NCI-H2107 treated with DMSO at 0.1 percent for 48 hours (cell line): Measurements from ENCODE around the gene NXT2.
A peak's percentile ranks its signal among the peaks of the same experiment; 100 is the strongest.
"Not testable (repeated sequence)": the region's sequence is repeated elsewhere in the genome, so short reads cannot be mapped to it uniquely, and the experiment has no call there.

Source experiments
- DNase-seq: peaks from one replicate; lab custom pipeline; 2025; ENCODE audit not compliant: unreplicated experiment; lab: John Stamatoyannopoulos, UW

Gene NXT2

DNA sequence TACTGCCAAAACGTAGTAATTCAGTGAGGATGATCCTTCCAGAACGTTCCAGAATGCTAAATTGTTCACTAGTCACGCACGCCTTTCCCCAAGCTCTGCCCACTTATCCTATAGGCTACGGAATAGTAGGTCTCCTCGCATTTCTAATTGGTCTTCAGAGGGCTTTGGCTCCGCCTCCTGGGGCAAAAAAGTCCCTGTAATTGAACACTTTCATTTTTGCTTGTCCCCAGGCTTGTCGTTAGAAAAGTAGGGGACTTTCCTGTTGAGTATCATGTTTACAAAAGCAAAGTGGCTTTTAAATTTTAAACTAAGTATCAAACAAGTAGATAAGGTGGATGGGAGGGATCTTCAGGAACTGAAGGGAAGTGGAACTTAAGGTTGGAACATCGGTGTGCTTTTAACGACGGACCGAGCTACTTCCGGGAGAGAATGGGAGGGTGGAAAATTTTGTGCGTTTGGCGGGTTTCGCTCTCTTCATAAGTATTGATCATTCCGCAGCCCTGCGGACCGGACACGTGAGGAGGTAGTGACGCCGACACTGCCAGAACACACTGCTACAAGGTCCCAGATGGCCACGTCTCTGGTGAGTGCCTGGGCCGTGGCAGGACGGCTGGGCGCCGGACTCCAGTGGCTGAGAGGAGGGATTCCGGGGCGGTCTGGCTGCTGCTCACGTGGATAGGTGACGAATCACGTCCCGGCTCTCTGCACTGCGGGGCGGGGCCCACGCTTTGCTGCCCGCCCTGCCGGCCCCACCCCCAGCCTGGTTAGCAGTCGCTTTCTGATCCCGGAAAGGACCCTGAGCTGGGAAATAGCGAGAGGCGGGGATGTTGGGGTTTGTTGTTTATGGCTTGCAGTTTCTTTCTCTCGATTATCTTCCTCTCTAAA lies at the start of gene NXT2:
Gene NXT2 (plus strand): TSS at position 406 of the 885 bp plus-strand sequence. CDS start 163 bp downstream, at position 569.
- peak; percentile 83 for DNase-seq

DNA sequence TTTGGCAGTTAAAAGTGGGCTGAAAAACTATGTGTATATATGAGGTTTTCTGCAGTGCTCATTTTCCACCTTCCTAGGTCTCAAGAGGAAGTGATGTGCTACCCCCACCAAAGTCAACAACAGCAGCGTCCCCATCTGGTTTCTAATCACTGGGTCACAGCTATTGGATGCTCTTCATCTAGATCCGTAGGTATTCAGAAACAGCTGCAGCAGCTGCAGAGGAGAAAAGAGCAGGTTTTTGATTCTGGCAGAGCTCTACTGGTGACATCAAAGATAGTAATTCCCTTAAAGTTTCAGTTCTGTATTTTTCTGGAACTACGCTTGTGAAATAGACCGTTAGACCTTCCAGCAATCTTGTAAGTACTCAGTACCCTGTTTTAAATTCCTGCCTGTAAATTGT lies 49.0 kb upstream of the NXT2 start:
- DNase-seq = no peak

DNA sequence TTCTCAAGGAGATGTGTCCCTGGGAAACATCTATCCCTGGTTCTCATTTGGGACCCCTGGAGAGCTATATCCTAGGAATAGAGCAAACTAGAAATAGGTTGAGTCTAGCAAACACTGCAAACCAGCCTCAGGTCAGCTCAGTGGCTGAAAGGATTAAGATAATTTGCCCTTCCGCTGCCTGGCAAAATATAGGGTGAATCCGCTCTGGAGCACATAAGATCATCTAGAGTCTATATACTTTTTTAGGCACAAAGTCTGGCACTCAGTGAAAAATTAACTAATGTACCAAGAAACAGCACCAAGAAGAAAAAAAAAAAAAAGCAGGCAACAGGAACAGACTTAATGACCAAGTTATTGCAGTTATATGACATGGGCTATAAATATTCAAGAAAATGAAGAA lies 47.5 kb upstream of the NXT2 start:
- no peak for DNase-seq

DNA sequence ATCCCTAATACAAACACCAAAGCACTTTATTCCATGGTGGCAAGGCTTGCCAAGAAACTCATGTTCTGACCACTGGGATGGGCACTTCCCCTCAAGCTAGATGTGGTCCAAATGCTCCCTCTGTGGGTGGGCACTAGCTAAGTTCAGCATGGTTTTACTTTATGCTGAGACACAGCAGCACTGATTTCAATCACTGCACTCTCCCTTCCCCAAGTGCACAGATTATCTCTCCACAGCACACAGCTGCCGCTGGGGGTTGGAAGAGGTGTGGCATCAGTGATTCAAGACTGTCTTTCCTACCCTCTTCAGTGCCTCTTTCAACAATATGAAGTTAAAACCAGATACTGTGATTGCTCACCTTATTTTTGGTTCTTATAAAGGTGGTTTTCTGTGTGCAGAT lies 38.2 kb upstream of the NXT2 start:
- no peak for DNase-seq

DNA sequence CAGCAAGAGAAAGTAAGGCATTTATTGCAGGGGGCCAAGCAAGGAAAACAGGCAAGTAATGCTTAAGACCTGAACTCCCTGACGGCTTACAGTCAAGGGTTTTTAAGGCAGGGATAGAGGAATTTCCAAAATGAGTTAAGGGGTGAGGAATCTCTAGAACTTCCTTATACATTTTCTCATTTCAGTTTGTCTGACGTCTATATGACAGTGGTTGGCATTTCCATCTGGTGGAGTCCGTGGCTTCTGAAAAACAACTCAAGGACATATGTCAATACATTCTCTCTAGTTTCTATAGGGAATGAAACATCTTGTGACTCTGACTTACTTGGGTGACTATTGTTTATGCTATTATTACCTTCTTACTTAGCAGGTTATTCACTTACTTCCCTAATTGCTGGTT lies 35.5 kb upstream of the NXT2 start:
- DNase-seq = no peak

DNA sequence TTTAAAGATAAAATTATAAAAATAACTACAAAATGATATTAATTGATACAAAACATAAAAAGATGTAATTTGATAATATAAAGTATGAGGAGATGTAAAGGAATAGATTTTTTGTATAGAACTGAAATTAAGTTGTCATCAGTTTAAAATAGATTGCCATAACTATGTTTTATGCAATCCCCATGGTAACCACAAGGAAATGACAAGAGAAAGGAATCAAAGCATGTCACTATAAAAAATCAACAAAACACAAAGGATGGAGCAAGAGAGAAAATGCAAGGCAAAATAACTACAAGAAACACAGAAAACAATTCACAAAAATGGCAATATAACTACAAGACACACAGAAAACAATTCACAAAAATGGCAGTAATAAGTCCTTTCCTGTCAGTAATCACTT lies 27.7 kb upstream of the NXT2 start:
- DNase-seq = no peak

DNA sequence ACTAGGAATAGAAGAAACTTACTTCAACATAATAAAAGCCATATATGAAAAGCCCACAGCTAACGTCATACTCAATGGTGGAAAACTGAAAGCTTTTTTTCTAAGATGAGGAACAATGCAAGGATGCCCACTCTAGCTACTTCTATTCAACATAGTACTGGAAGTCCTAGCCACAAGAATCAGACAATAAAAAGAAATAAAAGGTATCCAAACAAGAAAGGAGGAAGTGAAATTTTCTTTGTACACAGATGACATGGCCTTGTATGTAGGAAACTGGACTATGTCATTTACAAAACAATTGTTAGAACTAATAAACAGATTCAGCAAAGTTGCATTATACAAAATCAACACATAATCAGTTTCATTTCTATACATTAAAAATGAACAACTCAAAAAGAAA lies 25.5 kb upstream of the NXT2 start:
- DNase-seq = no peak

DNA sequence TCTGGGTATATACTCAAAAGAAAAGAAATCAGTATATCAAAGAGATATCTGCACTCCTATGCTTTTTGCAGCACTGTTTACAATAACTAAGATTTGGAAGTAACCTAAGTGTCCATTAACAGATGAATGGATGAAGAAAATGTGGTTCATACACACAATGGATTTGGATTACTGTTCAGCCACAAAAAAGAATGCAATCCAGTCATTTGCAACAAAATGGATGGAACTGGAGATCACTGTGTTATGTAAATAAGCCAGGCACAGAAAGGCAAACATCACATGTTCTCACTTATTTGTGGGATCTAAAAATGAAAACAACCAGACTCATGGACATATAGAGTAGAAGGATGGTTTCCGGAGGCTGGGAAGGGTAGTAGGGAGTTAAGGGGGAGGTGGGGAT lies 17.6 kb upstream of the NXT2 start:
- DNase-seq = no peak

DNA sequence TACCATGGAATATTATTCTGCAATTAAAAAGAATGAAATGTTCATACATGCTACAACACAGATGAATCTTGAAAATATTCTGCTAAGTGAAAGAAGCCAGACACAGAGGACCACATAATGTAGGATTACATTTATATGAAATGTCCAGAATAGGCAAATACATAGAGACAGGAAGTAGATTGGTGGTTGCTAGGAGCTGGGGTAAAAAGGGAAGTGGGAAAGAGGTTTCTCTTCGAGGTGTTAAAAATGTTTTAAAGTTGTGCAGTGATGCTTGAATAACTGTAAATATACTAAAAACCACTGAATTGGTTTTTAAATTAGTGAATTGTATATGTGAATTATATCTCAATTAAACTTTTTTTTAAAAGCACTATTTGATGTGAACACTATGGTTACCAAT lies 3.6 kb upstream of the NXT2 start:
- no peak for DNase-seq

DNA sequence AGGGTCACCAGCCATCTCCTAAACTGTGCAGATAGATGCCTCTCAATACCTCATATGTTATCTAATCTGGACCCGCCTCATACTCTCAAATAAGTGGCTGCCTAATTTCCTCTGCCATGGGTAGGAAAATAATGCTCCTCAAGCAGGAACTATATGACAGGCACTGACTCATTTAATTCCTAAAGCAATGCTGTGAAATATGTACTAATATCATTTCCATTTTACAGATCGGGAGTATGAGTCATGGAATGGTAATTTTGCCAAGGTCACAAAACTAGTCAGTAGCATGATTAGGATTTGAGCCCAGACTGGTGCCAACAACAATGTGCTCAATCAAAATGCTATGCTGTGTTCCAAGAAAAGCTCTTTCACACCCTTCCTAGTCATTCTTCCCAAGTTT lies 3.0 kb upstream of the NXT2 start:
- DNase-seq = no peak

DNA sequence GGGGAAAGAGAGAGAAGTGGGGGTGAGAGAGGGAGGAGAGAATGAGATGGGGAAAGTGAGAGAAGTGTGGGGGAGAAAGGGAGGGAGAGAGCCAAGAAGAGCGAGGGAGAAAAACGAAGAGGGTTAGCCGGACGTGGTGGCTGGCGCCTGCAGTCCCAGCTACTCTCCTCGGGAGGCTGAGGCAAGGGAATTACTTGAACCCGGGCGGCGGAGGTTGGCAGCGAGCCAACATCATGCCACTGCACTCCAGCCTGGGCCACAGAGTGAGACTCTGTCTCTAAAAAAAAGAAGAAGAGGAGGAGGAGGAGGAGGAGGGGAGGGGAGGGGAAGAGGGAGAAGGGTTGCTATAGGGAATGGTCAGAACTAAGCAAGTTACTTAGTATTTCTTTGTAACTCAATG lies 1.7 kb upstream of the NXT2 start:
- no peak for DNase-seq

DNA sequence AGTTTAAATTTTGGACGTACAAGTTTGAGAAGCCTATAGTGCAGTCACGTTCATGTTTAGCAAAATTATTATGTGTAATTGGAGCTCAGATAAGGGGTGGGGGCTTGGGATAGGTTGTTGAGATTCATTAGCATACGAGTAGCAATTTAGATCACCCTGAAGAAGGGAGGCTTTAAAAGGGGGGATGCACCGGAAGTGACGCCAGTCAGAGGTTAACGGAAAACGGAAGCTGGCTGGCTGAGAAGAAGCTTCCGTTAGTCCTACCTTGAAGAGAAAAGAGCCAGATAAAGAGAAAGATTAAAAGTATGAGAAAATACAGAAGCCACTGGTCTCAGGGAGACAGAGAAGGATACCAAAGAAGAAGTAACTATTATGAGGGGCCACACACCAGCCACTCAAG lies 1.1 kb upstream of the NXT2 start:
- DNase-seq = no peak

DNA sequence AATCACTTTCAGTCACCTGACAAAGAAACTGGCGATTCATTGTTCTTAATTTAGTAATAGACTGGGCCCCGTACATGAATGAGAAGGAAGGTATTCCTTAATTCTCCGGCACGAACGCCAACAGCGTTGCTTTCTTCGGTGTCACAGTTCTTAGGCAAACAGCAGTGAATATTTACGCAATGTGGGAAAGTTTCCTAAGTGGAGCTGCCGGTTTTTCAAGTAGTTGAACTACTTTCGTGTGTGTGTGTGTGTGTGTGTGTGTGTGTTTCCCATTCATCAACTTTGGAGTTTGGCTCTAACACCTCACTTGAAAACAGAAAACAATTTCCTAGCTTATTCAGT lies 651 bp downstream of the NXT2 start:
- DNase-seq = no peak

DNA sequence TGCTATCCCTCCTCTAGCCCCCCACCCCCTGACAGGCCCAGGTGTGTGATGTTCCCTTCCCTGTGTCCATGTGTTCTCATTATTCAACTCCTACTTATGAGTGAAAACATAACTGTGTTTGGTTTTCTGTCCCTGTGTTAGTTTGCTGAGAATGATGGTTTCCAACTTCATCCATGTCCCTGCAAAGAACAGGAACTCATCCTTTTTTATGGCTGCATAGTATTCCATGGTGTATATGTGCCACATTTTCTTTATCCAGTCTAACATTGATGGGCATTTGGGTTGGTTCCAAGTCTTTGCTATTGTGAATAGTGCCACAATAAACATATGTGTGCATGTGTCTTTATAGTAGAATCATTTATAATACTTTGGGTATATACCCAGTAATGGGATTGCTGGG lies 2.4 kb downstream of the NXT2 start:
- DNase-seq = not testable (repeated sequence)

DNA sequence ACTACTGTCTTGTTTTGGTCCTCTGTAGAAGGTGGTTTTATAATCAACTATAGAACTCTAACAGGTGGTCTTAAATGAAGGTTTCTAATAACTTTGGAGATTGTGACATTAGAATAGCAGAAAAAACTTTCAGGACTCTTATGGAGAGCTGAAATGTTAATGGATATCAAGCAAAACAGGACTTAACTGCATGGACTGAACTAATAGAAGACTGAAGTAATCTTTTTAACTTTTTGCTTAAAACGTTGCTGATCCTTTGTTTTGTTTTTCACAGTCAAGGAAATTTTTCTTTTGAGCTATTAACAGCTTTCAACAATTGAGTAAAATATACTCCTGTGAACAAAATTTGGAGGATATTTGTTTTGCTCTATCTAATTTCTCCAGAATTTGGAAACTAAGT lies 17.2 kb downstream of the NXT2 start:
- DNase-seq = no peak

DNA sequence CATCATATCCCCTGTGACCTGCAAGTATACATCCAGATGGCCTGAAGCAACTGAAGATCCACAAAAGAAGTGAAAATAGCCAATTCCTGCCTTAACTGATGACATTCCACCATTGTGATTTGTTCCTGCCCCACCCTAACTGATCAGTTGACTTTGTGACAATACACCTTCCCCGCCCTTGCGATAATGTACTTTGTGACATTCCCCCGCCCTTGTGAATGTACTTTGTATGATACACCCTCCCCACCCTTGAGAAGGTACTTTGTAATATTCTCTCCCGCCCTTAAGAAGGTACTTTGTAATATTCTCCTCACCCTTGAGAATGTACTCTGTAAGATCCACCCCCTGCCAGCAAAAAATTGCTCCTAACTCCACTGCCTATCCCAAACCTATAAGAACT lies 39.4 kb downstream of the NXT2 start:
- DNase-seq = not testable (repeated sequence)

DNA sequence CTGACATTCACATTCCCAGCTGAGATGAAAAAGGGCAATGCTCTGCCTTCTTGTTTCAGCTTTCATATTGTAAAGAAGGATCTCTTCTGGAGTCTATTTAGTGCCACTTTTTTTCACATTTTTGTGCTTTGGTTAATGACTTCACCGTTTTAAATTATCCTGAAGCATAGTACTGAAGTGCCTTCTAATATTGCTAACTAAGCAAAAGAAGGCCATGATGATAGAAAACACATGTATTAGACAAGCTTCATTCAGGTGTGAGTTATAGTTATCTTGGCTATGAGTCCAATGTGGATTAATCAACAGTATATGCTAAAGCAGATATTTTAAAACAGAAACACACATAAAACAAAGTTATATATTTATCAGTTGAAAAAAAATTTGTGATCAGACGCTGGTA lies 40.4 kb downstream of the NXT2 start:
- no peak for DNase-seq

DNA sequence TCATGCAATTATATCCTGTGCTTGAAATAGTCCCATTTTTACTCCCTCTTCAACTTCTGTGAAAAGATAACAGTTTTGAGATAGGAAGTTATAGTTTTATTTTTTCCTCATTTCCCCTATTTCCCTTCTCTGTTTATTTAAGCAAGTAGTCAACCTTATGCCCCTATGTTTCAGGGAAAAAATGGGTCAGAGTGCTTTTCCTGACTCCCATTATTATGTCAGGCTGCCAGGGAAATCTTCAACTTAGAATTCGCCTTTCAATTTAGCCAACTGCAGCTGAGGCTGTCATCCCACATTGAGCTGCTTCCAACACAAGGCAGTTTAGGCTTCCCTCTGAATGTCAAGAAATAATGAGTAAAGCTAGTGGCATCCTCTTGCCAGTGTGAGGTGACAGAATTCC lies 42.3 kb downstream of the NXT2 start:
- DNase-seq = no peak

DNA sequence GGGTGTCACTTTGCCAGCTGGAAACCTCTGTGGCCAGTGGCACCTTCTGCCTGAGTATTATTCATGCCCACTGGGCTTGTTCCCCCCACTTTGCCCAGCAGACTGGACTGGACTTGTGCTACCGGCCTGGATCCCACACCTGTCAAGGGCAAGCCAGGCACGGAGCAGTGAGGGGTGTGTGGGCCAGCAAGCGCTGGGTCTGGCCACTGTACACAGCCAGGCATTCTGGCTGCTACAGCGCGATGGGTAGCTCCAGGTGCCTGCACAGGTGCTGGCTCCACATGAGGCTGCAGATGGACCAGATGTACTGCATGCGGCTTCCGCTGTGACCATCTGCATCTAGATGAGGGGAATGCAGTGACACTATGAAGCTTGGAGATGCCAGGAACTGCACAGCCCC lies 48.8 kb downstream of the NXT2 start:
- DNase-seq = no peak

DNA sequence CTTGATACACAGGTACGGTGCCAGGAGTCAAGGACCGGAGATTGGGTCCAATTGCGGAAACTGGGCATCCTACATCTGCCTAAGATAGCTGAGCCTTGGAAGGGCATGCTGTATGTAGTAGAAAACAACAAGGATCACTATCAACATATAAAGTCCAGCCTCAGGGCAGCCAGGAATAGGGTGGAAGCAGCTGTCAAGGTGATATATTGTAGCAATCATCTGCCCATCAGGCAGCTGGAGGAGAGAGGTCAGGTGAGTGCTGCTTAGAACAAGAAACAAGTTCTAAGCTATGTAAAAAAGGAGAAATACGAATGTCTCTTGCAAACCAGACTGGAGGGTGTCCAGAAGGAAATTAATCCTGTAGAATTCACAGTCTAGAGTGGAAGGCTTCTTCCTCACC lies 53.5 kb downstream of the NXT2 start:
- DNase-seq = no peak
